K562 (cell line): Measurements from ENCODE around the gene HMG20B. TPM values are rescaled to one million over a fixed set of nuclear protein-coding genes. Genes with fewer than 3 reads are reported as not detected.

Experiments
- ATAC-seq: fragments of 200-7000 bp; cut with Tn5 transposase; 3 replicates; pipeline ENCODE4 v1.9.1; 2020; ENCODE audit warnings: moderate library complexity
- BruUV-seq: library from RNA; stranded (reverse); fragments of 400-500 nt; replicated peaks from 2 replicates; lab custom pipeline; 2021; lab: Mats Ljungman, UMichigan
- CTCF ChIA-PET: fragments of 300-600 bp; formaldehyde crosslinking; extraction: SDS; loops from one replicate; lab custom pipeline; 2021; ENCODE audit warnings: low intra/inter-chr PET ratio; lab: Yijun Ruan, JAX
- POLR2A ChIA-PET: fragments of 300-600, 350-650 bp; sonication (Branson Sonifier 250); formaldehyde crosslinking; extraction: SDS; loops from one replicate; lab custom pipeline; 2021; ENCODE audit warnings: antibody characterized with exemption, inconsistent platforms; lab: Yijun Ruan, JAX
- DNase-seq, 4 experiments: peaks; one replicate each; pipeline versions ENCODE4 v3.0.0 to v3.0.0-alpha.2; 2011 to 2018; ENCODE audit warnings: low spot score in 3 of 4, mixed read lengths in 3 of 4; ENCODE audit errors: extremely low read depth in 1 of 4
- FAIRE-seq: peaks from 2 replicates; lab custom pipeline; 2011; peaks lifted over from hg19 to GRCh38; lab: Jason Lieb, UNC
- H2AFZ ChIP-seq: 2 replicates; pipeline ENCODE4 v1.6.0; 2011; ENCODE audit warnings: low read depth, low read length, control low read depth, inconsistent platforms
- H3K27ac ChIP-seq: fragments of 200-600 bp; 3 replicates; pipeline ENCODE4 v1.8.0; 2011; ENCODE audit warnings: low read depth, mild to moderate bottlenecking, control low read depth, inconsistent platforms, low read length, moderate library complexity, mixed read lengths; ENCODE audit errors: extremely low read depth
- H3K27me3 ChIP-seq, 2 experiments: fragments of 300-600 bp in 1 of 2; 2 replicates in 1 of 2; 3 replicates in 1 of 2; pipeline versions ENCODE4 v1.6.0 to v1.8.0; 2011; ENCODE audit warnings: inconsistent platforms in 2 of 2, low read length in 2 of 2, mild to moderate bottlenecking in 1 of 2, mixed read lengths in 1 of 2, moderate library complexity in 1 of 2; ENCODE audit not compliant: control insufficient read depth in 2 of 2, insufficient read depth in 2 of 2
- H3K36me3 ChIP-seq: fragments of 300-600 bp; 3 replicates; pipeline ENCODE4 v1.8.0; 2011; ENCODE audit warnings: mild to moderate bottlenecking, low read length, inconsistent platforms; ENCODE audit not compliant: control insufficient read depth, insufficient read depth
- H3K4me1 ChIP-seq, 2 experiments: fragments of 200-600 bp in 1 of 2; replicated peaks in 1 of 2; 2 replicates in 1 of 2; 3 replicates in 1 of 2; pipeline versions ENCODE4 v1.5.1 to v1.8.0; 2011; ENCODE audit warnings: inconsistent platforms in 2 of 2, low read length in 2 of 2, mild to moderate bottlenecking in 1 of 2, mixed read lengths in 1 of 2, moderate library complexity in 1 of 2; ENCODE audit not compliant: control insufficient read depth in 2 of 2, insufficient read depth in 2 of 2
- H3K4me2 ChIP-seq: 2 replicates; pipeline ENCODE4 v1.6.1; 2011; ENCODE audit warnings: low read length, control low read depth, inconsistent platforms, mixed read lengths; ENCODE audit not compliant: insufficient read depth
- H3K4me3 ChIP-seq: fragments of 200-600 bp; sonication (generic), shearing (Covaris generic); 2 replicates; pipeline ENCODE4 v1.5.1; 2016; ENCODE audit warnings: control low read depth, inconsistent platforms
- H3K79me2 ChIP-seq: fragments of 200-600 bp; 3 replicates; pipeline ENCODE4 v1.8.0; 2011; ENCODE audit warnings: low read length, inconsistent platforms; ENCODE audit not compliant: control insufficient read depth, insufficient read depth
- H3K9ac ChIP-seq, 2 experiments: 2 replicates each; pipeline versions ENCODE4 v1.6.0 to v1.6.1; 2011; ENCODE audit warnings: low read depth in 2 of 2, low read length in 2 of 2, control low read depth in 1 of 2, inconsistent platforms in 1 of 2, mild to moderate bottlenecking in 1 of 2, mixed read lengths in 1 of 2; ENCODE audit not compliant: insufficient read depth in 1 of 2
- H3K9me1 ChIP-seq: one replicate; pipeline ENCODE4 v1.6.0; 2011; ENCODE audit warnings: inconsistent platforms, mild to moderate bottlenecking, low read length, moderate library complexity; ENCODE audit not compliant: control insufficient read depth, insufficient read depth
- H3K9me3 ChIP-seq: replicated peaks from 2 replicates; pipeline ENCODE4 v1.5.1; 2011; ENCODE audit warnings: low read depth, low read length, inconsistent platforms; ENCODE audit not compliant: control insufficient read depth, insufficient read depth
- H4K20me1 ChIP-seq: replicated peaks from 2 replicates; pipeline ENCODE4 v1.6.1; 2011; ENCODE audit warnings: low read length, inconsistent platforms, mixed read lengths; ENCODE audit not compliant: control insufficient read depth, insufficient read depth
- CREB1 ChIP-seq, 2 experiments: sonication (generic) in 1 of 2; formaldehyde crosslinking in 1 of 2; IDR thresholded peaks; 2 replicates each; pipeline versions ENCODE4 v1.6.1 to v1.8.0; 2012 to 2022; ENCODE audit warnings: inconsistent platforms in 1 of 2, mild to moderate bottlenecking in 1 of 2, missing genetic modification reagents in 1 of 2, moderate library complexity in 1 of 2
- CTBP1 ChIP-seq: fragments of 450-650 bp; IDR thresholded peaks from 2 replicates; pipeline ENCODE4 v1.6.1; 2016; ENCODE audit warnings: borderline replicate concordance
- E4F1 ChIP-seq: fragments of 250-450 bp; sonication (Bioruptor Pico); IDR thresholded peaks from 2 replicates; pipeline ENCODE4 v1.5.0; 2021; ENCODE audit warnings: mild to moderate bottlenecking, borderline replicate concordance
- MEIS2 ChIP-seq: fragments of 450-650 bp; IDR thresholded peaks from 2 replicates; pipeline ENCODE4 v1.6.1; 2014; ENCODE audit warnings: mild to moderate bottlenecking; ENCODE audit not compliant: partially characterized antibody
- SP1 ChIP-seq: sonication (generic); formaldehyde crosslinking; IDR thresholded peaks from 2 replicates; pipeline ENCODE4 v1.8.1; 2022; ENCODE audit warnings: mild to moderate bottlenecking, missing genetic modification reagents
- XRCC5 ChIP-seq: fragments of 200-400 bp; formaldehyde crosslinking; IDR thresholded peaks from 2 replicates; pipeline ENCODE4 v1.6.1; 2017; ENCODE audit warnings: low read depth, mild to moderate bottlenecking, low read length
- ZNF174 ChIP-seq: fragments of 250-450 bp; sonication (Bioruptor Pico); IDR thresholded peaks from 2 replicates; pipeline ENCODE4 v1.4.0; 2020; ENCODE audit warnings: mild to moderate bottlenecking
- ZNF395 ChIP-seq: fragments of 200-800 bp; sonication (Bioruptor generic); IDR thresholded peaks from 2 replicates; pipeline ENCODE4 v1.6.1; 2017; ENCODE audit warnings: missing genetic modification characterization, missing compliant biosample characterization
- ZNF584 ChIP-seq: fragments of 200-800 bp; sonication (Bioruptor generic); IDR thresholded peaks from 2 replicates; pipeline ENCODE4 v1.6.1; 2016; ENCODE audit warnings: low read depth, mild to moderate bottlenecking, missing genetic modification characterization, missing compliant biosample characterization
- WGBS: fragments of 100-300 bp; shearing (Covaris generic); methylation state at CpG from one replicate; pipeline ENCODE4 v1.1.6; 2016; ENCODE audit warnings: low coverage, mixed read lengths; ENCODE audit not compliant: insufficient coverage; ENCODE audit errors: missing lambda C conversion rate; 5-methylcytosine and 5-hydroxymethylcytosine counted together
- in situ Hi-C: fragments of 300-500 bp; cut with MboI; formaldehyde crosslinking; loops from 4 replicates; pipeline ENCODE4 v1.15.0; 2018; ENCODE audit warnings: inconsistent platforms, mixed read lengths
- intact Hi-C: fragments of 100-400 bp; cut with micrococcal nuclease; formaldehyde crosslinking; loops from 2 replicates; pipeline ENCODE4 v1.14.2; 2022
- polyA plus RNA-seq, 8 experiments: library from polyadenylated mRNA; depleted of rRNA in 4 of 8; stranded (reverse) in 5 of 8; unstranded in 3 of 8; fragments of >200 nt; fragmentation: Nextera tagmentation in 2 of 8; fragmentation: Illumina TruSeq in 1 of 8; extraction: Ambion mirVana in 2 of 8; extraction: Trizol in 1 of 8; gene quantifications; 2 replicates each; pipeline versions ENCODE4 v1.2.1 to v1.2.3, GENCODE V29; 2011 to 2014; ENCODE audit warnings: inconsistent platforms in 1 of 8, missing spikeins in 1 of 8
- total RNA-seq, 7 experiments: library from RNA; depleted of rRNA in 6 of 7; stranded (reverse); fragments of >200 nt in 6 of 7; fragmentation: Illumina TruSeq in 2 of 7; extraction: Trizol in 2 of 7; gene quantifications; 2 replicates each; pipeline versions ENCODE4 v1.2.1 to v1.2.3, GENCODE V29; 2011 to 2021; ENCODE audit warnings: low replicate concordance in 1 of 7
- TF ChIP-seq, protein P1 (sequence below): fragments of 250-450 bp; sonication (Bioruptor Pico); IDR thresholded peaks from 2 replicates; pipeline ENCODE4 v1.4.0; 2020; ENCODE audit warnings: mild to moderate bottlenecking, moderate library complexity

The HMG20B gene
- total and polyA plus RNA-seq, 9 of the 15 experiments (the other 6 are each of a cell fraction or from before 2014, with no cell fraction given) = 0.35 to 172 (median 38.6) TPM

- TF ChIP-seq MEIS2 (peak; percentile 64), CTBP1 (peak; percentile 36; the same call in 1 of the 2 replicates), ZNF174 (CRISPR knock-in tag) (no peak), ZNF584 (no peak), XRCC5 (peak; percentile 38; the same call in 1 of the 2 replicates), SP1 (CRISPR knock-in tag) (peak; percentile 100), CREB1 (IDR thresholded peaks at IDR 0.05) (no peak), CREB1 (CRISPR knock-in tag; IDR thresholded peaks at IDR 0.05) (peak; percentile 16; the same call in 1 of the 2 replicates)
Measured at GRCh38 chr19:3573858-3574637, 1.3 kb downstream of the HMG20B start (continued).

DNA sequence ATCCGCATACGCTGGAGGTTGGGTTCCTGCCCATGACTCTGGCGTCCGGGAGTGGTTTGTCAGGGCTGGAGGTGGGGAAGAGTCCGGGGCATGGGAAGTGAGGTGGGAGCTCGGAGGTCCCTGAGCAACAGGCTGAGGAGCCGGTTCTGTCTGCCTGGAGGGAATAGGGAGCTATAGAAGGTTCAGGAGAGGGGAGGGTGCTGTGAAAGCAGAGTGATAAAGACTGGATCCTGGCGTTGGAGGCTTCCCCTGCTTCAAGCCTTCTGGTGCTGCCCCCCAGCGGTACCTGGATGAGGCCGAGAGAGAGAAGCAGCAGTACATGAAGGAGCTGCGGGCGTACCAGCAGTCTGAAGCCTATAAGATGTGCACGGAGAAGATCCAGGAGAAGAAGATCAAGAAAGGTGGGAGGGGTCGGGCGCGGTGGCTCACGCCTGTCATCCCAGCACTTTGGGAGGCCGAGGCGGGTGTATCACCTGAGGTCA lies 2.6 kb downstream of the HMG20B start:
- H3K4me2 ChIP-seq = no peak overlapping the region
- peak; percentile 57 for FAIRE-seq
- intact Hi-C loops (no loop called here), in situ Hi-C loops (no loop called here)
- POLR2A ChIA-PET = interaction anchor here (0.5 to 2.1 kb wide), 6 partner anchors 8 to 260 kb away, joined by 3 to 11 read pairs (median 3); no protein-coding TSS in a partner anchor
- H3K4me3 ChIP-seq = no peak overlapping the region
- 69% methylated on average over 9 of the region's 19 CpGs for WGBS
- H3K79me2 ChIP-seq = peaks cover 20% of the 10 kb centered on the region
- H3K4me1 ChIP-seq = peaks cover 32 to 80% of the 10 kb centered on the region in 2 experiments
- H3K9me3 ChIP-seq = no peaks in the 10 kb centered on the region
- peaks cover 3% of the 10 kb centered on the region; the same call in 1 of the 2 replicates for H4K20me1 ChIP-seq
- H3K9ac ChIP-seq = peak overlapping the region in 1 of 2 experiments; percentile 33; a peak in 1 of 4 replicates
- no peak overlapping the region for H3K27ac ChIP-seq
- DNase-seq = peak in 1 of 4 experiments; percentile 72
- H3K36me3 ChIP-seq = peaks cover 44% of the 10 kb centered on the region
- H3K27me3 ChIP-seq = no peaks in the 10 kb centered on the region
- CTCF ChIA-PET = no interaction called here
- H2AFZ ChIP-seq = no peak overlapping the region
- BruUV-seq = no TSS peak
- peaks cover 5% of the 10 kb centered on the region for H3K9me1 ChIP-seq
- ATAC-seq = no peak
- TF ChIP-seq ZNF395 (CRISPR knock-in tag) = no peak
- TF ChIP-seq, protein P1, sequence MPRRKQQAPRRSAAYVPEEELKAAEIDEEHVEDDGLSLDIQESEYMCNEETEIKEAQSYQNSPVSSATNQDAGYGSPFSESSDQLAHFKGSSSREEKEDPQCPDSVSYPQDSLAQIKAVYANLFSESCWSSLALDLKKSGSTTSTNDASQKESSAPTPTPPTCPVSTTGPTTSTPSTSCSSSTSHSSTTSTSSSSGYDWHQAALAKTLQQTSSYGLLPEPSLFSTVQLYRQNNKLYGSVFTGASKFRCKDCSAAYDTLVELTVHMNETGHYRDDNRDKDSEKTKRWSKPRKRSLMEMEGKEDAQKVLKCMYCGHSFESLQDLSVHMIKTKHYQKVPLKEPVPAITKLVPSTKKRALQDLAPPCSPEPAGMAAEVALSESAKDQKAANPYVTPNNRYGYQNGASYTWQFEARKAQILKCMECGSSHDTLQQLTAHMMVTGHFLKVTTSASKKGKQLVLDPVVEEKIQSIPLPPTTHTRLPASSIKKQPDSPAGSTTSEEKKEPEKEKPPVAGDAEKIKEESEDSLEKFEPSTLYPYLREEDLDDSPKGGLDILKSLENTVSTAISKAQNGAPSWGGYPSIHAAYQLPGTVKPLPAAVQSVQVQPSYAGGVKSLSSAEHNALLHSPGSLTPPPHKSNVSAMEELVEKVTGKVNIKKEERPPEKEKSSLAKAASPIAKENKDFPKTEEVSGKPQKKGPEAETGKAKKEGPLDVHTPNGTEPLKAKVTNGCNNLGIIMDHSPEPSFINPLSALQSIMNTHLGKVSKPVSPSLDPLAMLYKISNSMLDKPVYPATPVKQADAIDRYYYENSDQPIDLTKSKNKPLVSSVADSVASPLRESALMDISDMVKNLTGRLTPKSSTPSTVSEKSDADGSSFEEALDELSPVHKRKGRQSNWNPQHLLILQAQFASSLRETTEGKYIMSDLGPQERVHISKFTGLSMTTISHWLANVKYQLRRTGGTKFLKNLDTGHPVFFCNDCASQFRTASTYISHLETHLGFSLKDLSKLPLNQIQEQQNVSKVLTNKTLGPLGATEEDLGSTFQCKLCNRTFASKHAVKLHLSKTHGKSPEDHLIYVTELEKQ (CRISPR knock-in tag) = no peak
- no peak for TF ChIP-seq E4F1 (CRISPR knock-in tag)
